ENCODE data around the gene GAS7.

GAS7 gene

GRCh38 chr17:9868552-9868951, 329.9 kb downstream of the GAS7 start:
- no peak for DNase-seq

GRCh38 chr17:9865586-9865985, 332.8 kb downstream of the GAS7 start:
- no peak for DNase-seq

GRCh38 chr17:9862949-9863348, 335.5 kb downstream of the GAS7 start:
- no peak for DNase-seq

- DNase-seq = no peak
Measured at GRCh38 chr17:9862220-9862619, 336.2 kb downstream of the GAS7 start.

- no peak for DNase-seq
Measured at GRCh38 chr17:9860851-9861250, 337.6 kb downstream of the GAS7 start.
